K562 (cell line): ENCODE data around the gene CUL2. TPM values are rescaled to one million over a fixed set of nuclear protein-coding genes. Genes with fewer than 3 reads are reported as not detected.

Source experiments
- ATAC-seq: fragments of 200-7000 bp; cut with Tn5 transposase; 3 replicates; pipeline ENCODE4 v1.9.1; 2020; ENCODE audit warnings: moderate library complexity
- BruUV-seq: library from RNA; stranded (reverse); fragments of 400-500 nt; replicated peaks from 2 replicates; lab custom pipeline; 2021; lab: Mats Ljungman, UMichigan
- CTCF ChIA-PET: fragments of 300-600 bp; formaldehyde crosslinking; extraction: SDS; loops from one replicate; lab custom pipeline; 2021; ENCODE audit warnings: low intra/inter-chr PET ratio; lab: Yijun Ruan, JAX
- POLR2A ChIA-PET: fragments of 300-600, 350-650 bp; sonication (Branson Sonifier 250); formaldehyde crosslinking; extraction: SDS; loops from one replicate; lab custom pipeline; 2021; ENCODE audit warnings: antibody characterized with exemption, inconsistent platforms; lab: Yijun Ruan, JAX
- DNase-seq, 4 experiments: peaks; one replicate each; pipeline versions ENCODE4 v3.0.0 to v3.0.0-alpha.2; 2011 to 2018; ENCODE audit warnings: low spot score in 3 of 4, mixed read lengths in 3 of 4; ENCODE audit errors: extremely low read depth in 1 of 4
- FAIRE-seq: peaks from 2 replicates; lab custom pipeline; 2011; peaks lifted over from hg19 to GRCh38; lab: Jason Lieb, UNC
- H2AFZ ChIP-seq: 2 replicates; pipeline ENCODE4 v1.6.0; 2011; ENCODE audit warnings: low read depth, low read length, control low read depth, inconsistent platforms
- H3K27ac ChIP-seq: fragments of 200-600 bp; 3 replicates; pipeline ENCODE4 v1.8.0; 2011; ENCODE audit warnings: low read depth, mild to moderate bottlenecking, control low read depth, inconsistent platforms, low read length, moderate library complexity, mixed read lengths; ENCODE audit errors: extremely low read depth
- H3K27me3 ChIP-seq, 2 experiments: fragments of 300-600 bp in 1 of 2; 2 replicates in 1 of 2; 3 replicates in 1 of 2; pipeline versions ENCODE4 v1.6.0 to v1.8.0; 2011; ENCODE audit warnings: inconsistent platforms in 2 of 2, low read length in 2 of 2, mild to moderate bottlenecking in 1 of 2, mixed read lengths in 1 of 2, moderate library complexity in 1 of 2; ENCODE audit not compliant: control insufficient read depth in 2 of 2, insufficient read depth in 2 of 2
- H3K36me3 ChIP-seq: fragments of 300-600 bp; 3 replicates; pipeline ENCODE4 v1.8.0; 2011; ENCODE audit warnings: mild to moderate bottlenecking, low read length, inconsistent platforms; ENCODE audit not compliant: control insufficient read depth, insufficient read depth
- H3K4me1 ChIP-seq, 2 experiments: fragments of 200-600 bp in 1 of 2; replicated peaks in 1 of 2; 2 replicates in 1 of 2; 3 replicates in 1 of 2; pipeline versions ENCODE4 v1.5.1 to v1.8.0; 2011; ENCODE audit warnings: inconsistent platforms in 2 of 2, low read length in 2 of 2, mild to moderate bottlenecking in 1 of 2, mixed read lengths in 1 of 2, moderate library complexity in 1 of 2; ENCODE audit not compliant: control insufficient read depth in 2 of 2, insufficient read depth in 2 of 2
- H3K4me2 ChIP-seq: 2 replicates; pipeline ENCODE4 v1.6.1; 2011; ENCODE audit warnings: low read length, control low read depth, inconsistent platforms, mixed read lengths; ENCODE audit not compliant: insufficient read depth
- H3K4me3 ChIP-seq: fragments of 200-600 bp; sonication (generic), shearing (Covaris generic); 2 replicates; pipeline ENCODE4 v1.5.1; 2016; ENCODE audit warnings: control low read depth, inconsistent platforms
- H3K79me2 ChIP-seq: fragments of 200-600 bp; 3 replicates; pipeline ENCODE4 v1.8.0; 2011; ENCODE audit warnings: low read length, inconsistent platforms; ENCODE audit not compliant: control insufficient read depth, insufficient read depth
- H3K9ac ChIP-seq, 2 experiments: 2 replicates each; pipeline versions ENCODE4 v1.6.0 to v1.6.1; 2011; ENCODE audit warnings: low read depth in 2 of 2, low read length in 2 of 2, control low read depth in 1 of 2, inconsistent platforms in 1 of 2, mild to moderate bottlenecking in 1 of 2, mixed read lengths in 1 of 2; ENCODE audit not compliant: insufficient read depth in 1 of 2
- H3K9me1 ChIP-seq: one replicate; pipeline ENCODE4 v1.6.0; 2011; ENCODE audit warnings: inconsistent platforms, mild to moderate bottlenecking, low read length, moderate library complexity; ENCODE audit not compliant: control insufficient read depth, insufficient read depth
- H3K9me3 ChIP-seq: replicated peaks from 2 replicates; pipeline ENCODE4 v1.5.1; 2011; ENCODE audit warnings: low read depth, low read length, inconsistent platforms; ENCODE audit not compliant: control insufficient read depth, insufficient read depth
- H4K20me1 ChIP-seq: replicated peaks from 2 replicates; pipeline ENCODE4 v1.6.1; 2011; ENCODE audit warnings: low read length, inconsistent platforms, mixed read lengths; ENCODE audit not compliant: control insufficient read depth, insufficient read depth
- CREB1 ChIP-seq, 2 experiments: sonication (generic) in 1 of 2; formaldehyde crosslinking in 1 of 2; IDR thresholded peaks; 2 replicates each; pipeline versions ENCODE4 v1.6.1 to v1.8.0; 2012 to 2022; ENCODE audit warnings: inconsistent platforms in 1 of 2, mild to moderate bottlenecking in 1 of 2, missing genetic modification reagents in 1 of 2, moderate library complexity in 1 of 2
- ELF4 ChIP-seq: fragments of 450-650 bp; formaldehyde crosslinking; IDR thresholded peaks from 2 replicates; pipeline ENCODE4 v1.4.0; 2022; ENCODE audit warnings: missing genetic modification characterization
- HMG20A ChIP-seq: fragments of 450-650 bp; formaldehyde crosslinking; conservative IDR thresholded peaks from 2 replicates; pipeline ENCODE4 v1.4.0; 2020; ENCODE audit warnings: mild to moderate bottlenecking, mixed read lengths
- KHSRP ChIP-seq: fragments of 450-650 bp; IDR thresholded peaks from 2 replicates; pipeline ENCODE4 v1.6.1; 2017
- LEF1 ChIP-seq: fragments of 450-650 bp; IDR thresholded peaks from 2 replicates; pipeline ENCODE4 v1.6.1; 2016; ENCODE audit warnings: mild to moderate bottlenecking
- NELFE ChIP-seq: IDR thresholded peaks from 2 replicates; pipeline ENCODE4 v1.6.1; 2011; ENCODE audit warnings: mild to moderate bottlenecking; ENCODE audit not compliant: insufficient read depth, insufficient read length
- SIX5 ChIP-seq, 2 experiments: IDR thresholded peaks; 2 replicates each; pipeline ENCODE4 v1.6.1; 2011; ENCODE audit warnings: low read length in 2 of 2, borderline replicate concordance in 1 of 2, low read depth in 1 of 2, mild to moderate bottlenecking in 1 of 2, moderate library complexity in 1 of 2; ENCODE audit not compliant: insufficient read depth in 1 of 2
- SMARCB1 ChIP-seq: IDR thresholded peaks from 2 replicates; pipeline ENCODE4 v1.6.1; 2011; ENCODE audit warnings: improper control_type of control experiment, low read depth; ENCODE audit not compliant: insufficient read length
- SOX6 ChIP-seq: fragments of 450-650 bp; IDR thresholded peaks from 2 replicates; pipeline ENCODE4 v1.6.1; 2014; ENCODE audit warnings: mild to moderate bottlenecking
- TARDBP ChIP-seq: fragments of 450-650 bp; IDR thresholded peaks from 2 replicates; pipeline ENCODE4 v1.6.1; 2016
- ZBTB1 ChIP-seq: sonication (generic); formaldehyde crosslinking; IDR thresholded peaks from 2 replicates; pipeline ENCODE4 v1.8.1; 2023; ENCODE audit warnings: missing genetic modification reagents, low read depth, mild to moderate bottlenecking, borderline replicate concordance
- ZNF121 ChIP-seq: sonication (generic); formaldehyde crosslinking; conservative IDR thresholded peaks from 2 replicates; pipeline ENCODE4 v1.8.0; 2022; ENCODE audit warnings: missing genetic modification reagents
- ZNF212 ChIP-seq: fragments of 450-650 bp; formaldehyde crosslinking; IDR thresholded peaks from 2 replicates; pipeline ENCODE4 v1.4.0; 2020; ENCODE audit warnings: mild to moderate bottlenecking
- ZNF282 ChIP-seq: sonication (generic); formaldehyde crosslinking; IDR thresholded peaks from 2 replicates; pipeline ENCODE4 v1.8.1; 2023; ENCODE audit warnings: missing genetic modification reagents
- ZNF324 ChIP-seq: fragments of 250-450 bp; sonication (Bioruptor Pico); IDR thresholded peaks from 2 replicates; pipeline ENCODE4 v1.4.0; 2020; ENCODE audit warnings: mild to moderate bottlenecking
- ZNF408 ChIP-seq: fragments of 250-450 bp; sonication (Bioruptor Pico); IDR thresholded peaks from 2 replicates; pipeline ENCODE4 v1.4.0; 2020; ENCODE audit warnings: low read depth, mild to moderate bottlenecking, moderate library complexity
- WGBS: fragments of 100-300 bp; shearing (Covaris generic); methylation state at CpG from one replicate; pipeline ENCODE4 v1.1.6; 2016; ENCODE audit warnings: low coverage, mixed read lengths; ENCODE audit not compliant: insufficient coverage; ENCODE audit errors: missing lambda C conversion rate; 5-methylcytosine and 5-hydroxymethylcytosine counted together
- in situ Hi-C: fragments of 300-500 bp; cut with MboI; formaldehyde crosslinking; loops from 4 replicates; pipeline ENCODE4 v1.15.0; 2018; ENCODE audit warnings: inconsistent platforms, mixed read lengths
- intact Hi-C: fragments of 100-400 bp; cut with micrococcal nuclease; formaldehyde crosslinking; loops from 2 replicates; pipeline ENCODE4 v1.14.2; 2022
- polyA plus RNA-seq, 8 experiments: library from polyadenylated mRNA; depleted of rRNA in 4 of 8; stranded (reverse) in 5 of 8; unstranded in 3 of 8; fragments of >200 nt; fragmentation: Nextera tagmentation in 2 of 8; fragmentation: Illumina TruSeq in 1 of 8; extraction: Ambion mirVana in 2 of 8; extraction: Trizol in 1 of 8; gene quantifications; 2 replicates each; pipeline versions ENCODE4 v1.2.1 to v1.2.3, GENCODE V29; 2011 to 2014; ENCODE audit warnings: inconsistent platforms in 1 of 8, missing spikeins in 1 of 8
- total RNA-seq, 7 experiments: library from RNA; depleted of rRNA in 6 of 7; stranded (reverse); fragments of >200 nt in 6 of 7; fragmentation: Illumina TruSeq in 2 of 7; extraction: Trizol in 2 of 7; gene quantifications; 2 replicates each; pipeline versions ENCODE4 v1.2.1 to v1.2.3, GENCODE V29; 2011 to 2021; ENCODE audit warnings: low replicate concordance in 1 of 7
- TF ChIP-seq, protein P1 (sequence below), 2 experiments: fragments of 150-350 bp in 1 of 2; IDR thresholded peaks; 2 replicates each; pipeline ENCODE4 v1.6.1; 2012 to 2016; ENCODE audit warnings: low read depth in 2 of 2, low read length in 2 of 2, mild to moderate bottlenecking in 1 of 2, moderate library complexity in 1 of 2
- TF ChIP-seq, protein P2 (sequence below): fragments of 450-650 bp; IDR thresholded peaks from 2 replicates; pipeline ENCODE4 v1.6.1; 2016; ENCODE audit warnings: borderline replicate concordance
- TF ChIP-seq, protein P3 (sequence below): fragments of 250-450 bp; sonication (Bioruptor Pico); IDR thresholded peaks from 2 replicates; pipeline ENCODE4 v1.8.0; 2022; ENCODE audit warnings: moderate library complexity, mild to moderate bottlenecking, inconsistent platforms

The CUL2 gene
- total and polyA plus RNA-seq, 9 of the 15 experiments (the other 6 are each of a cell fraction or from before 2014, with no cell fraction given): 17.3 to 46.3 (median 41.2) TPM

DNA sequence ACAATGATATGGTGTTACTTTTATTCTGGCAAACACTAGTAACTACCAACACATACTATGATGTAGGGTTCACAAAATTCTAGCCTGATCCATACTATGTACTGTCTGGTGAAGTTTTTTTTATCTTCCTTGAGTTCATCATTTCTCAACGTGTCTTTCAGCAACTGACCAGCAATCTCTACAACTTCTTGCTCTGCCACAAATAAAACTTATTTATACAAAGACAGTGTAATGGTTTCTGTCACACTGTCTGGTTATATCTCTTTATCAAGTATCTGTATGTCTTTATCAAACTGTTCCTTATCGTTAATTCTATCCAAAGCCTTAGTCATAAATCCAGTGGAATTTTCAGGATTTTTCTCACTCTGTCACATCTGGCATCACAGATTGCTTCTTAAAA lies 69.7 kb downstream of the CUL2 start:
- no peaks in the 10 kb centered on the region for H3K79me2 ChIP-seq
- H3K27ac ChIP-seq: no peak overlapping the region
- no peak overlapping the region for H2AFZ ChIP-seq
- FAIRE-seq (no peak), DNase-seq (no peak), ATAC-seq (no peak)
- WGBS: 37% methylated on average over 2 of the region's 2 CpGs
- no TSS peak for BruUV-seq
- no peaks in the 10 kb centered on the region for H3K27me3 ChIP-seq
- peaks cover 46% of the 10 kb centered on the region for H3K36me3 ChIP-seq
- CTCF ChIA-PET: no interaction called here
- in situ Hi-C loops: no loop called here
- no peaks in the 10 kb centered on the region for H4K20me1 ChIP-seq
- POLR2A ChIA-PET: no interaction called here
- H3K9me1 ChIP-seq: no peaks in the 10 kb centered on the region
- TF ChIP-seq CREB1 (IDR thresholded peaks at IDR 0.05): no peak
- TF ChIP-seq CREB1 (CRISPR knock-in tag; IDR thresholded peaks at IDR 0.05): no peak
- no peak for TF ChIP-seq ELF4 (CRISPR knock-in tag)
- TF ChIP-seq KHSRP: no peak
- no peak for TF ChIP-seq ZBTB1 (CRISPR knock-in tag)
- TF ChIP-seq TARDBP: no peak
- no peak for TF ChIP-seq ZNF324 (CRISPR knock-in tag)
- TF ChIP-seq SIX5 (IDR thresholded peaks at IDR 0.05; ENCODE audit: borderline replicate concordance in 1 of 2, insufficient read depth in 1 of 2, low read depth in 1 of 2, low read length in 2 of 2): no peak
- TF ChIP-seq ZNF121 (CRISPR knock-in tag): no peak
- no peak for TF ChIP-seq SOX6
- TF ChIP-seq, protein P1, sequence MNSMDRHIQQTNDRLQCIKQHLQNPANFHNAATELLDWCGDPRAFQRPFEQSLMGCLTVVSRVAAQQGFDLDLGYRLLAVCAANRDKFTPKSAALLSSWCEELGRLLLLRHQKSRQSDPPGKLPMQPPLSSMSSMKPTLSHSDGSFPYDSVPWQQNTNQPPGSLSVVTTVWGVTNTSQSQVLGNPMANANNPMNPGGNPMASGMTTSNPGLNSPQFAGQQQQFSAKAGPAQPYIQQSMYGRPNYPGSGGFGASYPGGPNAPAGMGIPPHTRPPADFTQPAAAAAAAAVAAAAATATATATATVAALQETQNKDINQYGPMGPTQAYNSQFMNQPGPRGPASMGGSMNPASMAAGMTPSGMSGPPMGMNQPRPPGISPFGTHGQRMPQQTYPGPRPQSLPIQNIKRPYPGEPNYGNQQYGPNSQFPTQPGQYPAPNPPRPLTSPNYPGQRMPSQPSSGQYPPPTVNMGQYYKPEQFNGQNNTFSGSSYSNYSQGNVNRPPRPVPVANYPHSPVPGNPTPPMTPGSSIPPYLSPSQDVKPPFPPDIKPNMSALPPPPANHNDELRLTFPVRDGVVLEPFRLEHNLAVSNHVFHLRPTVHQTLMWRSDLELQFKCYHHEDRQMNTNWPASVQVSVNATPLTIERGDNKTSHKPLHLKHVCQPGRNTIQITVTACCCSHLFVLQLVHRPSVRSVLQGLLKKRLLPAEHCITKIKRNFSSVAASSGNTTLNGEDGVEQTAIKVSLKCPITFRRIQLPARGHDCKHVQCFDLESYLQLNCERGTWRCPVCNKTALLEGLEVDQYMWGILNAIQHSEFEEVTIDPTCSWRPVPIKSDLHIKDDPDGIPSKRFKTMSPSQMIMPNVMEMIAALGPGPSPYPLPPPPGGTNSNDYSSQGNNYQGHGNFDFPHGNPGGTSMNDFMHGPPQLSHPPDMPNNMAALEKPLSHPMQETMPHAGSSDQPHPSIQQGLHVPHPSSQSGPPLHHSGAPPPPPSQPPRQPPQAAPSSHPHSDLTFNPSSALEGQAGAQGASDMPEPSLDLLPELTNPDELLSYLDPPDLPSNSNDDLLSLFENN (IDR thresholded peaks at IDR 0.05; ENCODE audit: low read depth in 2 of 2, low read length in 2 of 2): no peak
- TF ChIP-seq LEF1: no peak
- TF ChIP-seq HMG20A (CRISPR knock-in tag): no peak
- TF ChIP-seq NELFE: no peak
- TF ChIP-seq ZNF408 (CRISPR knock-in tag): no peak
- TF ChIP-seq ZNF212 (CRISPR knock-in tag): no peak
- TF ChIP-seq, protein P2, sequence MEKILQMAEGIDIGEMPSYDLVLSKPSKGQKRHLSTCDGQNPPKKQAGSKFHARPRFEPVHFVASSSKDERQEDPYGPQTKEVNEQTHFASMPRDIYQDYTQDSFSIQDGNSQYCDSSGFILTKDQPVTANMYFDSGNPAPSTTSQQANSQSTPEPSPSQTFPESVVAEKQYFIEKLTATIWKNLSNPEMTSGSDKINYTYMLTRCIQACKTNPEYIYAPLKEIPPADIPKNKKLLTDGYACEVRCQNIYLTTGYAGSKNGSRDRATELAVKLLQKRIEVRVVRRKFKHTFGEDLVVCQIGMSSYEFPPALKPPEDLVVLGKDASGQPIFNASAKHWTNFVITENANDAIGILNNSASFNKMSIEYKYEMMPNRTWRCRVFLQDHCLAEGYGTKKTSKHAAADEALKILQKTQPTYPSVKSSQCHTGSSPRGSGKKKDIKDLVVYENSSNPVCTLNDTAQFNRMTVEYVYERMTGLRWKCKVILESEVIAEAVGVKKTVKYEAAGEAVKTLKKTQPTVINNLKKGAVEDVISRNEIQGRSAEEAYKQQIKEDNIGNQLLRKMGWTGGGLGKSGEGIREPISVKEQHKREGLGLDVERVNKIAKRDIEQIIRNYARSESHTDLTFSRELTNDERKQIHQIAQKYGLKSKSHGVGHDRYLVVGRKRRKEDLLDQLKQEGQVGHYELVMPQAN: no peak
- no peak for TF ChIP-seq ZNF282 (CRISPR knock-in tag)
- TF ChIP-seq, protein P3, sequence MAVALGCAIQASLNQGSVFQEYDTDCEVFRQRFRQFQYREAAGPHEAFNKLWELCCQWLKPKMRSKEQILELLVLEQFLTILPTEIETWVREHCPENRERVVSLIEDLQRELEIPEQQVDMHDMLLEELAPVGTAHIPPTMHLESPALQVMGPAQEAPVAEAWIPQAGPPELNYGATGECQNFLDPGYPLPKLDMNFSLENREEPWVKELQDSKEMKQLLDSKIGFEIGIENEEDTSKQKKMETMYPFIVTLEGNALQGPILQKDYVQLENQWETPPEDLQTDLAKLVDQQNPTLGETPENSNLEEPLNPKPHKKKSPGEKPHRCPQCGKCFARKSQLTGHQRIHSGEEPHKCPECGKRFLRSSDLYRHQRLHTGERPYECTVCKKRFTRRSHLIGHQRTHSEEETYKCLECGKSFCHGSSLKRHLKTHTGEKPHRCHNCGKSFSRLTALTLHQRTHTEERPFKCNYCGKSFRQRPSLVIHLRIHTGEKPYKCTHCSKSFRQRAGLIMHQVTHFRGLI: no peak
- TF ChIP-seq SMARCB1: no peak
- no peaks in the 10 kb centered on the region for H3K4me1 ChIP-seq
- H3K9ac ChIP-seq: no peak overlapping the region
- H3K4me2 ChIP-seq: no peak overlapping the region
- H3K4me3 ChIP-seq: no peak overlapping the region
- no peaks in the 10 kb centered on the region for H3K9me3 ChIP-seq
- intact Hi-C loops: no loop called here
